Mucosa of rectum (tissue), 2 donors: ENCODE measurements around the gene LRP2.

Source experiments
- H3K27ac ChIP-seq, 2 donors: one replicate each; pipeline ENCODE4 v1.7.0; 2013; ENCODE audit warnings: inconsistent platforms in 2 of 2, low read depth in 2 of 2, low read length in 2 of 2
- H3K27me3 ChIP-seq, 2 donors: one replicate each; pipeline ENCODE4 v1.7.0; 2013; ENCODE audit warnings: low read length in 2 of 2; ENCODE audit not compliant: control insufficient read depth in 2 of 2, insufficient read depth in 2 of 2
- H3K36me3 ChIP-seq, 2 donors: one replicate each; pipeline ENCODE4 v1.7.0; 2013; ENCODE audit warnings: low read length in 2 of 2; ENCODE audit not compliant: control insufficient read depth in 2 of 2, insufficient read depth in 2 of 2
- H3K4me1 ChIP-seq, 2 donors: one replicate each; pipeline ENCODE4 v1.7.0; 2013; ENCODE audit warnings: low read length in 2 of 2, mild to moderate bottlenecking in 1 of 2; ENCODE audit not compliant: control insufficient read depth in 2 of 2, insufficient read depth in 2 of 2
- H3K4me3 ChIP-seq, 2 donors: one replicate each; pipeline ENCODE4 v1.7.0; 2013; ENCODE audit warnings: low read length in 2 of 2
- H3K9ac ChIP-seq, 2 donors: one replicate each; pipeline ENCODE4 v1.7.0; 2013; ENCODE audit warnings: low read length in 2 of 2, low read depth in 1 of 2, mild to moderate bottlenecking in 1 of 2
- H3K9me3 ChIP-seq, 2 donors: one replicate each; pipeline ENCODE4 v1.7.0; 2013; ENCODE audit warnings: low read length in 2 of 2; ENCODE audit not compliant: control insufficient read depth in 2 of 2
- donor health status: healthy.
- donor health status: Normal muscosa, but diverticular disease.

Gene LRP2

DNA sequence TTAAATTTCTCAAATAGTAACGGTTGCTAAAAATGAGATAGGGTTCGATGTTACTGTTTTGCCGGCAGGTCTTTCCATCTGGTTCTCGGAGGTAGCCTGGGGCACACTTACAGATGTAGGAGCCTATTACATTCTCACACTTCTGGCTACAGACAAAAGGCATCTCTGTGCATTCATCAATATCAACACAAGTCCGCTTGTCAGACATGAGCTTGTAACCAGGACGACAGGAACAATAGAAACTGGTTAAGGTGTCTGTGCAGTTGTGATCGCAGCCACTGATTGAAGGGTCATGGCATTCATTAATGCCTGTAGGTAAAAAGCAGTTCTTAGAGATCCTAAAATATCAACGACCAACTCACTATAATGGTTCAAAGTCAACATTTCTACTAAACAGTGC is 176.6 kb downstream of the LRP2 start:
- Histone ChIP-seq H3K9ac (no peak overlapping the region), H3K9me3 (no peaks in the 10 kb centered on the region), H3K4me3 (no peak overlapping the region), H3K36me3 (no peaks in the 10 kb centered on the region), H3K27ac (no peak overlapping the region), H3K4me1 (no peaks in the 10 kb centered on the region), H3K27me3 (no peaks in the 10 kb centered on the region)

DNA sequence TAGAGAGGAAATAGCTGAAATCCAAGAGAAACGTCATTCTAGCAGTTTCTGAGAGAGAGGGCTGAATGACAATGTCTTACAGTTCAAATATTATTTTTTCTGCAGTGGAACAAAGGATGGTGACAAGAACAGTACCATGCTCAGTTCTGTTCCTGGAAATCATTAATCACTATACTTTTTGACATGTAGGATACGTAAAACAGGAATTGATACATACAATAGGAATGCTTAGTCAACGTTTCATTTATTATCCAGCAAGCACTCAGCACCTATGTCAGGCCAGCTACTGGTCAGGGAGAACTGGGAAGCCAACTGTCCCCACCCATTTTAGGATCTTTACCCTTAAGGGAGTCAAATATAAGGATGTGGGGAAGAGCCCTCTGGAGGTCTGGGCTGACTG is 178.3 kb downstream of the LRP2 start:
- Histone ChIP-seq H3K4me1 (no peaks in the 10 kb centered on the region), H3K36me3 (no peaks in the 10 kb centered on the region), H3K27me3 (no peaks in the 10 kb centered on the region), H3K4me3 (no peak overlapping the region), H3K27ac (no peak overlapping the region), H3K9me3 (no peaks in the 10 kb centered on the region), H3K9ac (no peak overlapping the region)

DNA sequence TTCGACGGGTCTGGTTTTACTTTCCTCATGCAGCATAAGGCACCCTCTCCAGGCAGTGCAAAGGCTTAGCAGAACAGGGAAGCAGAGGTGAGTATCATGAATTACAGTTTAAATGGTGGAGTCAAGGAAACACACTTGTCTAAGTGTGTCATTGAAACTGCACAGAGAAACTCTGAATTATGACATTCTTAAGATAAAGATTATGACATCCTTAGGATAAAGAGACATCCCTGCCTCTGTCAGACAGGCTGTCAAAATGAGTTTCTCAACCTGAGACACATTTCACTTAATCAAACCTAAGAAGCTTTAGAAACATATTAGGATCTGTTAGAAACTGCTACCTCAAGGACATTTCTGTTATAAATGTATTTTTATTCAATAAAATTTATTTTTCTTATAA is 179.8 kb downstream of the LRP2 start:
- Histone ChIP-seq H3K4me1 (no peaks in the 10 kb centered on the region), H3K9me3 (no peaks in the 10 kb centered on the region), H3K27ac (no peak overlapping the region), H3K4me3 (no peak overlapping the region), H3K9ac (no peak overlapping the region), H3K36me3 (no peaks in the 10 kb centered on the region), H3K27me3 (no peaks in the 10 kb centered on the region)

DNA sequence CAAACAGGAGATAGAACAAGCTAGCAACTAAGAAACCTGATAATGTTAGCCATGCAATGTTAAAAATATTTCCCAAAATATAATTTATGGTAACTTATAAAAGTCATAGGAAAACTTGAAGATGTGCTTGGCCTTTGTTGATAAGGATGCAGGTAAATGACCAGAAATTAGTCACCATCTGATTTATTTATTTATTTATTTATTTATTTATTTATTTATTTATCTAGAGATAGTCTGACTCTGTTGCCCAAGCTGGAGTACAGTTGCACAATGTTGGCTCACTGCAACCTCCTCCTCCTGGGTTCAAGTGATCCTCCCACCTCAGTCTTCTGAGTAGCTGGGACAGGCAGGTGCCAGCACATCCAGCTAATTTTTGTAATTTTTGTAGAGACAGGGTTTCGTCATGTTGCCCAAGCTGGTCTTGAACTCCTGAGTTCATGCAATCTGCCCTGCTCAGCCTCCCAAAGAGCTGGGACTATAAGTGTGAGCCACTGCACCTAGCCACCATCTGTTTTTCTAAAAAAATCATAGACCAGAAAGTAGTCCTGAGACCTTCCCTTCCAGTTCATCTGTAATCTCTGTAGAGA is 183.4 kb downstream of the LRP2 start:
- Histone ChIP-seq H3K9ac (no peak overlapping the region), H3K9me3 (no peaks in the 10 kb centered on the region), H3K4me1 (no peaks in the 10 kb centered on the region), H3K27me3 (no peaks in the 10 kb centered on the region), H3K4me3 (no peak overlapping the region), H3K27ac (no peak overlapping the region), H3K36me3 (no peaks in the 10 kb centered on the region)

DNA sequence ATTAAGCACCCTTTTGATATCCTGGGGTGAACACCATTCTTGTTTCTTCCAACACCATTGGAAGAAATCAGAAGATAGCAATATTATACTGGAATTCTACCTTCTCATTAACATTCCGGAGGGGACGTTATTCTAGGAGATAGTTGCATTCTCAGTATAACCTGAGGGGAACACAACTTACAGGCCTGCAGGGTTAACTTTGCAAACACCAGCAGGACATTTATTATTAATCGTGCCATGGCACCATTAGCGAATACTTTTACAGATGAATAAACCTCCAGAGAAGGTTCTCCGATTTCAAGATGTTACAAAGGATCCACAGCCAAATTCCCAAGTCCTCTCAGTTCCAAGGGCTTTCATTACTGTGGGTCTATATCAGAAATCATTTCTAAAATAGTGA is 184.0 kb downstream of the LRP2 start:
- Histone ChIP-seq H3K36me3 (no peaks in the 10 kb centered on the region), H3K4me3 (no peak overlapping the region), H3K9me3 (no peaks in the 10 kb centered on the region), H3K27ac (no peak overlapping the region), H3K9ac (no peak overlapping the region), H3K4me1 (no peaks in the 10 kb centered on the region), H3K27me3 (no peaks in the 10 kb centered on the region)

DNA sequence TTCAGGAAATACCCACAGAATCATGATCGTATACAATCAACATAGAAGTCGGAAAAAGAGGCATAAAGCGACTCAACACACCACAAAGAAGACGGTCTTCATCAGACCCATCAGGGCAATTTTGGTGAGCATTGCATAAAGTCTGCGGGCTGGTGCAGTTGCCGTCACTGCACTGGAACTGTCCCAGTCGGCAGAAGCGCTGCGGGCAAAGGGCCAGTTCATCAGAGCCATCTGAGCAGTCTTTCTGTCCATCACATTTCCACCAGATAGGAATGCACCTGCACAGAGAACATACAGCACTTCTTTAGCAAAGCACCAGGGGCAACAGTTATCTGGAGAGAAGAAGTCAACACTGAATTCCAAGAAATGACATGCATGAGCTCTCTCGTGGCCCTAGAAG is 187.2 kb downstream of the LRP2 start:
- Histone ChIP-seq H3K36me3 (no peaks in the 10 kb centered on the region), H3K27ac (no peak overlapping the region), H3K4me1 (no peaks in the 10 kb centered on the region), H3K4me3 (no peak overlapping the region), H3K9ac (no peak overlapping the region), H3K27me3 (no peaks in the 10 kb centered on the region), H3K9me3 (no peaks in the 10 kb centered on the region)

DNA sequence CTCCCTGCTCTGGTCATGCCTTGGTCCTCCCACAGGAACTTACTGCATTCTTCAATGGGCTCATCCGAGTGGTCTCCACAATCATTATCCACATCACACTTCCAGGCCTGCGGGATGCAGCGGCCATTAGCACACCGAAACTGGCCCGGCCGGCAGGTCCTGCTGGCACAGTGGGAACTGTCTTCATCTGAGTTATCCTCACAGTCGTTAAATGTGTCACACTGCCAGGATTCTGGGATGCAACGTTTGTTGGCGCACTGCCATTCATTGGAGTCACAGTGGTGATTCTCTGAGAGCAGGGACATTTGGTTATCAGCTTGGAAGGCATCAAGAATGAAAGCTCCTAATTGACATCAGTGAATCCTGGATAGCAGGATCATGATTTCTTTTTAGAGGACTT is 188.5 kb downstream of the LRP2 start:
- no peak overlapping the region for H3K9ac ChIP-seq

DNA sequence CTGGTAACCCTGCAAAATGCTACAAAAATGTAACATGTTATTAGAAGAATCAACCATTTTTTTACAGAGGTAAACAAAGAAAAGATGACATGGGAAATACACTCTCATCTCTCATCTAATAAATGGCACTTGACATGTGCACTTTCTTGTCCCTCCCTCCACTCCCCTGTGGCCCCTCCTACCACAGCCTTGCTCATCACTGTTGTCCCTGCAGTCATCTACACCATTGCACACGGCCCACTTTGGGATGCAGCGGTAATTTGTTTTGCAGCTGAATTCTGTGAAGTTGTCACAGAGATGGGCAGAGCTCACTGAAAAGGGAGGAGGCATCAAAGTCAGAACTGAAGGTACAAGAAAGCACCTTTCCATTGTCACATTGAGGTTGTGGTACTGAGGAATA is 189.4 kb downstream of the LRP2 start:
- no peak overlapping the region for H3K9ac ChIP-seq
- H3K27ac ChIP-seq, result no peak overlapping the region
- H3K4me3 ChIP-seq, result no peak overlapping the region
- H3K27me3 ChIP-seq, result no peaks in the 10 kb centered on the region
- no peaks in the 10 kb centered on the region for H3K36me3 ChIP-seq
- no peaks in the 10 kb centered on the region for H3K4me1 ChIP-seq
- no peaks in the 10 kb centered on the region for H3K9me3 ChIP-seq

More for the DNA sequence above, 188.5 kb downstream of the LRP2 start:
- Histone ChIP-seq H3K36me3 (no peaks in the 10 kb centered on the region), H3K4me3 (no peak overlapping the region), H3K27me3 (no peaks in the 10 kb centered on the region), H3K9me3 (no peaks in the 10 kb centered on the region), H3K27ac (no peak overlapping the region), H3K4me1 (no peaks in the 10 kb centered on the region)

DNA sequence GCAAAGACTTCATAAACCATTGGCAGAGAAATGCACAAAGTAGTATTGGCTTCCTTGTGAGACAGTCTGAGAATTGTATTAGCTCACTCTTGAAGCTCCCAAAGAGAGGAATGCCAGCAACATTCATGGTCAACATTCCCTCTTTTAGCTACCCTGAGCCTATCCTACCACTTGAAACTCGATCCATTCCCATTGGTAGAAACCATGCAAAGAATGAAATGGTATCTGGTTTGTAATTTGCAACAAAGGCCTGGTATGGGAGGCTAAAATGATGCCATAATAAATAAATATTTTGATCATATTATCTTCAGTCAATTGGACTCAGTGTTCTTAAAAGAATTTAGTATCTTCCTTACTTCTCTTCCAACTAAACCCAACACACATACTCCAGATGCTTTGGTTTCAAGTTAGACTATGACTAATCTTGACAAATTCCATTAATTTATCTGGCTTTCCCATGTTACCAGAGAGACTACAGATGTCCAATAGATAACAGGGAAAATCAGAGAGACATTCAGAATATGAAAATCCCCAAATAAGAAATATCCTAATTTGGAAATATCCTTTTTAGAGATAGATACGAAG is 190.1 kb downstream of the LRP2 start:
- H3K9me3 ChIP-seq, result no peaks in the 10 kb centered on the region
- no peak overlapping the region for H3K4me3 ChIP-seq
- no peaks in the 10 kb centered on the region for H3K4me1 ChIP-seq
- H3K9ac ChIP-seq, result no peak overlapping the region
- H3K27me3 ChIP-seq, result no peaks in the 10 kb centered on the region
- H3K36me3 ChIP-seq, result no peaks in the 10 kb centered on the region
- no peak overlapping the region for H3K27ac ChIP-seq

DNA sequence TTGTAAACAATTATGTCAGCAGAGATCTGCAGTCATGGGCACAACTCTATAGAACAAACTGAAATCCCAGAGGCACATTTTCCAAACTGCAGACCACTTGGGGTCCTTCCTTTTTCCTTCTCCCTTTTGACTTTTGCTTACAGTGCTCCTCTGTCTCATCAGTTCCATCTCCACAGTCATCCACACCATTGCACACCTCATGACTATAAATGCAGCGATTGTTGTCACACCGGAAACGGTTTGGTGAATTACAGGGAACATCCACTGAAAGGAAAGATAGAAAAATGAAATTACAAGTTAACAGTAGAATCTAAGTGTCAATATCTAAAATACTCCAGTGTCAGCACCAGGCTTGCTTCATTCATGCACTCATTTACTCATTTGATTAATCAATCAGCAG is 196.5 kb downstream of the LRP2 start:
- Histone ChIP-seq H3K36me3 (no peaks in the 10 kb centered on the region), H3K27ac (no peak overlapping the region), H3K4me3 (no peak overlapping the region), H3K27me3 (no peaks in the 10 kb centered on the region), H3K4me1 (no peaks in the 10 kb centered on the region), H3K9ac (no peak overlapping the region), H3K9me3 (no peaks in the 10 kb centered on the region)

DNA sequence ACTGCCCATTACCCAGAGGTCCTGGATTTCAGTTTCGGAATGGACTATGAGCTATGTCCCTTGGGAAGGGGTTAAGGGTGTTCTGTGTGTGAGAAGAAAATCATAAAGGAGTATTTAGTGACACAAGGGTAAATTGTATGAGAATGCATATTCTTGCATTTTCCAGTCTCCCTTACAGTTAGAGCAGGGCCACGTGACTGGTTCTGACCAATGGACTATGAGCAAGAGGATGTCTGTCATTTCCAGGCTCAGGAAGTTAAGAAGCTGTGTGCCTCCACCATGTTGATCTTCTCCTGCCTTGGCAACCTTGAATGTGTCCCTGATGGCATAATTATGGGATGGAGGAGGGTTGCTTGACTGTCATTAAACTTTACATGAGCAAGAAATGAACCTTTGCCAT is 198.0 kb downstream of the LRP2 start:
- Histone ChIP-seq H3K36me3 (no peaks in the 10 kb centered on the region), H3K27ac (no peak overlapping the region), H3K9ac (no peak overlapping the region), H3K4me3 (no peak overlapping the region), H3K27me3 (no peaks in the 10 kb centered on the region), H3K9me3 (no peaks in the 10 kb centered on the region), H3K4me1 (no peaks in the 10 kb centered on the region)
